Retina (tissue), 1 donor: ENCODE data around the gene ANTXR1.

ENCODE experiments used
- DNase-seq: peaks from one replicate; pipeline ENCODE4 v3.0.0-alpha.2; 2016

The ANTXR1 gene

GRCh38 chr2:69139778-69140670, 127.0 kb downstream of the ANTXR1 start:
- DNase-seq, result no peak

GRCh38 chr2:69141061-69141460, 128.1 kb downstream of the ANTXR1 start:
- DNase-seq, result no peak

DNA sequence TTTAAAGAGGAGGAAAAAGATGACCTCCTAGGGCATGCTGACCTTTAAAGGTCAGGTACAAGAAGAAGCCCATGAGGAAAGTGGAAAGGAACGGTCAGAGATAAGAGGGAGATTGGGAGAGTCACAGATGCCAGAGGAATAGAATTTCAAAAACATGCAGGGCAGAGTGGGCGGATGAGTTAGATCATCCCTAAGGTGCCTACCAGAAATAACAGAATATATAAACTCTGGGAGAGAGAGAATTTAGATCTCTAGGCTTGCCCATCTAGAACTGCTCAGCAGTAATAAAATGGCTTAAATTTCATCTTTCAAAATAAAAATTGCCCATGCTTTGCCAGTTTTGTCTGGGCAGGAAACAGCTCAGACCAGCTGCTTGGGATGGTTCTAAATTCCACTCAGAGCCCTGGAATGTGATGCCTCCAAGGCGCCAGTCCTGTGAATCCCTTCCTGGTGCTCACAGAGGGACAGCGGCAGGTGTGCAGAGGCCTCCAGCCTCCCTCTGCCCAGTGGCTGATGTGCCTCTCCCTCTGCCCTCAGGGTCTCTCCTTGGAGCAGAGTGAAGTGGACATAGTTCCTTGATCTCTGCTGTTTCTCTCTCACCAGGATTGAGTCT, 130.9 kb downstream of the ANTXR1 start:
- no peak for DNase-seq

DNA sequence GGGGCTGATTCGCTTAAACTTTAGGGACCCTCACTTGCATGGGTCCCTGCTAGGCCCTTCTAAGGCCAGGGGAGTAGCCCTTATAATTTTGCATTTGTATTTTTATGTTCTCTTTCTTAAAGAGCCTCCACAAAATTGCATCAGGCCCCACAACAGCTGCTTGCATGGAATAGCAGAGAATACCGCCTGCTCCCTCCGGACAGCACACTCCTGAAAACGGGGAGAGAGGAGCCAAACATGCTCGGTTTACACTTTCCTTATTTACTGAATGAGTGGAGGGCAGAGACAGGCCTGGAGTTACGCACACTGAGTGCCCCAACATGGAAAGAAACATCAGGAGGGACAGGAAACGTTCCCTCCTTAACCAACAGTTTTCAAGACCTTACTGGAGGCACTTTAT, 132.2 kb downstream of the ANTXR1 start:
- no peak for DNase-seq

GRCh38 chr2:69147841-69148533, 135.0 kb downstream of the ANTXR1 start:
- DNase-seq, result no peak

DNA sequence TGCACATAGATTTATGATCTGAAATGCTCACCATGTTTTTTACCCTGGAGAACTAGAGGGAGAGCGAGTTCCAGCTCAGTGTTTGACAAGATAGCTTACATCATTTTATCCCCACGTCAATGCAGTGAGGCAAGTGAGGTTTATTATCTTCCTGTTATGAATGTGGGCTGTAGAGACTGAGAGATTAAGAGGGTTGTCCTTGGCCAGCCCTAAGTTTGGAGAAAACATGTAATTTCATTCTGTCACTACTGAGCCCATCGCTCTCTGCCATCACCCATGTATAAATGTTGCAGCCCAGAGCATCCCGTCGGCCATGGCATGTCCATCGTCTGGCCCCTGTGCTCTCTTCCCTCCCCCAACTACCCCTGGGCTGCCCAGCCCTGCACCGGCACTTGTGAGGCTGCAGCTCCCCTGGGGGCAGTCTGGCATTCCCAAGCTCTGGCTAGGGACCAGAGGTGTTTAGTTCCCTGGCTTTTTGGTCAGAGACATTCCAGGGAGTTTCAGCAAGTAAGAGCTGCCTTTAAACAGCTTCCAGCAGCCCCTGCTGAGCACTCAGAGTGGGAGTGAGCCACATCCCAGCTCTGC, 136.7 kb downstream of the ANTXR1 start:
- no peak for DNase-seq

DNA sequence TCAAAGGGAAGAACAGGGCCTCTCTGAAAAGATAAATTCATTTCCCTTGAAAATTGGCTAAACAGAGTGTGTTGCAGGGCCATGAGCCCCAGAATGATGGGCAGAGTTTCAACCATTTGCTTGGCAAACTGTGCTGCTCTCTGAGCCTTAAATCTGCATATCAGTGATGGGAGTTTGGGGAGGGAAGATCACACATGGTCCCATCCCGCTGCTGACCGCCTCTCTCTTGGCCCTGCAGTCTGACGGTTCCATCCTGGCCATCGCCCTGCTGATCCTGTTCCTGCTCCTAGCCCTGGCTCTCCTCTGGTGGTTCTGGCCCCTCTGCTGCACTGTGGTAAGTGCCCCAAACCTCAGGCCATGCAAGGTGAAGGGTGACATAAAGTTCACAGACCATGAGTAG, 139.0 kb downstream of the ANTXR1 start:
- DNase-seq, result no peak

DNA sequence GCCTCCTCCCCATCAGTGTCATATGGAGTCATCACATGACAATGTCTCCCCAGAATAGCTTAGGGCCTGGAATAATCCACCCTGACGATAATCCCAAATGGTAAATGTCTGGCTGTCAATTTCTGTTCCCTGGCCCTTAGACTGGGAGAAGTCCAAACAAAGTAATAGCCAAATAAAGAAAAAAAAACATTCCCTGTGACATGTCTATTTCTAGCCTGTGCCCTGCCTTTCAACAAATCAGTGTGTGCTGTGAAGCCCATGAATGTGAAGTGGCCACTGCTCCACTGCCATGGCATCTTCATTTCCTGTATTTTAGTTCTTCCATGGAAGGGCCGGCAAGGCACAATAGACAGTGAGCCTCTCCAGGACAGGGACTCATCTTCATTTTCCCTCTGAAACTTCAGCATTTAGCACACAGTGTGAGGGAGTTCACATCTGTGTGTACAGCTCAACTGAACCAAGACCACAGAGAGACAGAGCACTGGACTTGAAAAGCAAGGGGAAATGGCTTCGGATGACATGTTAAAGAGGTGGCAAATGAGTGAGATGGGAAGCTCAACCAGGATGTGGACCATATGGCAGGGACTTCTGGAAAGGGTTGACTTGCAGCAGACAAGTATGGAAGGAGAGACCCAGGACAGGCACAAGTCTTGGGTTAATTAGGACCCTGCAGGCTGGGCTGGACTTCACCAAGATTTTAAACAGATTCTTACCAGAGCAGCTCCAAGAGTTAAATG, 140.0 kb downstream of the ANTXR1 start:
- no peak for DNase-seq

GRCh38 chr2:69154106-69154505, 141.1 kb downstream of the ANTXR1 start:
- DNase-seq, result no peak

DNA sequence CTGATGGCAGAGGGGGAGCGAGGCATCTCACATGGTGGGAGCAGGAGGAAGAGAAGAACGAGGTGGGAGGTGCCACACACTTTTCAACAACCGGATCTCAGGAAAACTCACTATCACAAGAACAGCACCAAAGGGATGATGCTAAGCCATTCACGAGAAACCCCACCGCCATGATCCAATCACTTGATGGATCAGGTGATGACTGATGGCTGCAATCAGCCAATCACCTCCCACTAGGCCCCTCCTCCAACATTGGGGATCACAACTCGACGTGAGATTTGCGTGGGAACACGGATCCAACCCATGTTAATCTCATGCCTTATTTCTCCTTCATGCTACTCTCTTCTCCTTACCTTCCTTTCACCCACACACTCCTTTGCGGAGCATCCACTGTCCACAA, 143.6 kb downstream of the ANTXR1 start:
- no peak for DNase-seq

DNA sequence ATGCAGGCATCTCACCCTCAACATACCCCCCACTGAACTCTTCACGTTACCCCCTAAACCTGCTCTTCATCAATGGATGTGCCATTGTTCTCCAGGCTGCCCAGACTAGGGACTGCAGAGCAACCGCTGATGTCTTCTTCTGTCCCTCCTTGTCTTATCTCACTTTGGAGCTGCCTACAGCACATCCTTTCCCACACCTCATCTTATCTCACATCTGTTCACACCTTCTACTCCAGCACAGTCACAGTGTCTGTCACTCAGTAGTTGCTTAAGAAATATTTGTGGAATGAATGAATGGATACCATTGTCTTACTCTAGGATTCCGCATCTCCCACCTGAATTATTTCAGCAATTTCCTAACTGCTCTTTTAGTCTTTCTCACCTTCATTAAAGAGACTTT, 144.5 kb downstream of the ANTXR1 start:
- no peak for DNase-seq

- no peak for DNase-seq
These were observed 147.0 kb downstream of the ANTXR1 start for GRCh38 chr2:69159986-69160385.

DNA sequence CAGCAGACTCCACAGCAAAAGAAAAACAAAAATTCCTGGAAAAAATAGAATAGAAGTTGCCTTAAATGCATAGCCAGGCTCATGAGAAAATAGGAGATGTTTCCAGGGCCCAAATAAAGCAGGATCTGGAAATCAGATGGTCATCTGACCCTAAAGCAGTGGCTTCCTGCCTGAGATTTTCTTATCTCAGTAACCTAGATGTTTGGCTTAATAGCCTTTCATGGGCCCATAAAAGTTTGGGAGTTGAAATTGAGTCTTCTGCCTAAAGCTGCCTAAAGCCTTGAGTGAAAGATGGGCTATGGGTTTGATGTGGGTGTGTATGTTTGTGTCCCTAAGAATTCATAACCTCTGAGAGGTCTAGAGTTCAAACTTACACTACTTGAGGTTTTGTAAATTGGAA, 149.1 kb downstream of the ANTXR1 start:
- no peak for DNase-seq

- DNase-seq, result no peak
These were observed 150.1 kb downstream of the ANTXR1 start for GRCh38 chr2:69163109-69163508.

DNA sequence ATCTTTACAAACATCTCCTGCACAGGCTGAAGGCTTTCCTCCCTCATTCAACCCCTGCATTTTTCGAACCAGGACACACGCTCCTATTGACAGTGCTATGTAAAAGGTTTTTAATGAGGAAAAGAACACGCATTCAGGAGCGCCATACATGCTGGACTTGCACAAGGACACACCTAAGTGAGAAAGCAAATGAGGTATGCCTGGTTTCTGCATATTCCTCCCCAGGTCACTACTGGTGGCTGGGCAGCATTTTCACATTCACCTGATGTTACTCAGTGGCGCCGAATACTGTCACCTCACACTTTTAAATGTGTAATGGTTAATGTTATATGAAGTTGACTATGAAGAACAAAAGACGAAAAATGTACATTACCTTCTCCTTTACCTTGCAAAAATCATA, 150.6 kb downstream of the ANTXR1 start:
- no peak for DNase-seq

DNA sequence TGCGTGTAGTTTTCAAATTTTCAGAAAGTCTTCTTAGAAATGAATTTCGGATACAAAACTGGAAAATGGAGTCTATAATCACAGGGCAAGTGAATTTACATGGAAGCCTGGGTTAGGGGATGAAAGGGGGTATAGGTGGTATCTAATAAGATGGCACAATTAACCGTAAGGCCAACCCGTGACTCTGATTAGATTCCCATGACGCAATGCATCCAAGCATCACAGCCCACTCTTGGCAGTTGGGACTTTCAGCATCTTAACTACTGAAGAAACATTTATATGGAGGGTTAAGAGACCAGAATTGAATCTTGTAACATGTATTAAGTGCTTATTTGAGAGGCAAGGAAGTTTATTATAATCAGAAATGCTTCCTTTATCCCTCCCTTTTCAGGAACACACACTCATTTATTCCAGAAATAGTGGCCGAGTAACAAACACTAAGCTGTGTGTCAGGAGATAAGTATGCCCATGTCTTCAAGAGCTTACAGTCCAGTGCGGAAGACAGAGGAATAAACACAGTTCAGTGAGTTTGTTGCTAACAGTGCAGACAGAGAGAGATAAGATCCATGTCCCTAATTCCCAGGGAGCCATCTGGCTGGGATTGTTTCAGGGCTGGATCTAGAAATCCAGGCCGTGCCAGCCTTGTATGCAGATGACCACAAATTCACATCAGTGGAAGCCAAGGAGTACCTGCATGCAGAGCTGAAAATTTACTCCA, 151.2 kb downstream of the ANTXR1 start:
- no peak for DNase-seq

GRCh38 chr2:69165091-69165880, 152.3 kb downstream of the ANTXR1 start:
- no peak for DNase-seq

GRCh38 chr2:69166465-69166811, 153.5 kb downstream of the ANTXR1 start:
- DNase-seq, result no peak

DNA sequence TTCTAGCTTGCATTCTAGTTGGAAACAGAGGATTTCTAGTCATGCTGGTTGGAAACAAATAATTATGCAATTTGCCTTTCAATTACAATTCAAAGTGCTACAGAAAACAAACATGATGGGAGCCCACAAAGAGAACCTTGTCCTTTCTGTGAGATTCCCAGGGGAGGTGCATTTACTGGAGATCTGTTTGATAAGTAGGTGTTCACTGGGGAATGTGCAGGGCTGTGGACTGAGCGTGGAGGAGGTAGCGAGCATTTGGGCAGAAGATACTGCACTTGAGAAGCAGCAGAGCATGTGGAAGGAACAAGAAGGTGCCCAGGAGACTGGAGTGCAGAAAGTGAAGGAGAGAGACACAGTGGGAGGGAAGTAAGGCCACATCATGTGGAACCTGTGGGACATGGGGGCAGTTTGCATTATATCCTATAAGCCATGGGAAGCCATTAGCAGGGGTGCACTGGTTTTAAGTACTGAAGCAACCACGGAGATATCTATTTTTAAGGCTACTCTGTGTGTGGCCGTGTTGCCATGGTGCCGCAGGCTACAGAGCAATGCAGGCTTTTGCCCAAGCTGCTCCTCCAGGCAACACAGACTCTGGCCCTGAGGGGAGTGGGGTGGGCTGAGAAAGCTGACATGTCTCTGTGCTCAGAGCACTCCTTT, 154.0 kb downstream of the ANTXR1 start:
- no peak for DNase-seq

- DNase-seq, result no peak
These were observed 154.5 kb downstream of the ANTXR1 start for GRCh38 chr2:69167469-69167822.
